Activated T-cell treated with anti-CD3 and anti-CD28 coated beads for 1 hour (primary cell): ENCODE measurements around the gene CRHR1.

Experiments used
- DNase-seq: peaks from one replicate; pipeline ENCODE4 v3.0.0-alpha.2; 2020; ENCODE audit warnings: low read depth

The CRHR1 gene

DNA sequence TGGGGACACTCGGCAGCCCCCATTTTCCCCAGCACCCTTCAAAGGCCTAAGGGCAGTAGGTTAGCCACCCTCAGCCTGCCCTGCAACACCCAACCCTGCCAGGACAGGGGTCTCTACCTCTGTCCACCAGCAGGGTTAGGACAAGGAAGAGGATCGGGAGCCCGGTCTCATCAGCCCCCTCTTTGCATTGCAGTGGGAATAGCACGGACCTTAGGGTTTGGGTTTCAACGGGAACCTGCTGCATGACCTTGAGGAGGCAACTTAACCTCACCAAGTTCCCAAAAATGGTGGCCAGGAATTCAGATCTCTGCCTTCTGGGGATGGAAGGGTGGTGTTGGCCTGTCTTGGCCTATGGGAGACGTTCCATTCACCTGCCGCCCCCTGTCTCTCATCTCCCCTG lies 40.4 kb downstream of the CRHR1 start:
- DNase-seq: no peak

DNA sequence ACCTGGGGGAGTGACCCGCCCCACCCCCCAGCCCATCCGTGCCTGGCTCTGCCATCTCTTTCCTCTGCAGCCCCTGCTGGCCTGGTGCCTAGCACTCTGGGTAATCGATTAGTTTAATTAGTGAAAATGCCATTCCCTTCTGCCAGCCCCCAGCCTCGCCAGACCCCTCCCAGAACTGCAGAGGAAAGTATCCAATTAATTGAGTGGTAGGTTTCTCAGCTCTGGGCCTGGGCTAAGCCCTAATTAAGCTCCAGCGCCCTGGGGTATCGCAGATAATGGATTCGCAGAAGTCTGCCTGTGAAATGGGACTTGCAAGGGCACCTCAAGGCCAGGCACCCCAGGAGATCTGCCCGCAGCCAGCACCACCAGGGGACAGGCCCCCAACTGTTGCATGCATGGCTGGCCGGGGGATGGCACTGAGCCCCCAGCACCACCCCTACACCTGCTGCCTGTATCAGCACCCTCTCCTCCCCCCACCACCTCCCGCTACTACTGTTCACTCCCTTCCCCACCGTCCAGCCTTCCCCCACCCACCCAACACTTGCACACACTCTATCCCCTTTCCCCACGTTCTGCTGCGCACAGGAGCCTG lies 40.9 kb downstream of the CRHR1 start:
- no peak for DNase-seq

- no peak for DNase-seq
Measured at GRCh38 chr17:45825792-45826191, 41.7 kb downstream of the CRHR1 start.

GRCh38 chr17:45826919-45827588 lies 42.9 kb downstream of the CRHR1 start:
- DNase-seq: no peak

DNA sequence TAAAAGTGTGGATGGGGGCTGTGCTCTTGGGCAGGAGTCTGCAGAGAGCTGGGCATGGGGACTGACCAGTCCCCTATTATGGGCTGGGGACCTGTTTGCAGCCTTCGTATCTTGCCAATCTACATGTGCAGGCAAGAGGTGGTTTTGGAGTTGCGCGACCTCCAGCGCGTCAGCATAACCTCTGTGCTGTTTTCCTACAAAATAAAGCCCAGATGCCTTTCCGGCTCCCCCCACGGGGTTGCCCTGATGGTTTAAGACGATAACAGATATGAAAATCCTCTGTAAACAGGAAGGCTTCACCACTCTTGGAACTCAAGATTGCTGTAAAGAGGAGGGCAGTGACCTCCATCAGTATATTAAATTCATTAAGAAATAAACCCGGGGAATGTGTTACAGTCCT lies 44.1 kb downstream of the CRHR1 start:
- no peak for DNase-seq

DNA sequence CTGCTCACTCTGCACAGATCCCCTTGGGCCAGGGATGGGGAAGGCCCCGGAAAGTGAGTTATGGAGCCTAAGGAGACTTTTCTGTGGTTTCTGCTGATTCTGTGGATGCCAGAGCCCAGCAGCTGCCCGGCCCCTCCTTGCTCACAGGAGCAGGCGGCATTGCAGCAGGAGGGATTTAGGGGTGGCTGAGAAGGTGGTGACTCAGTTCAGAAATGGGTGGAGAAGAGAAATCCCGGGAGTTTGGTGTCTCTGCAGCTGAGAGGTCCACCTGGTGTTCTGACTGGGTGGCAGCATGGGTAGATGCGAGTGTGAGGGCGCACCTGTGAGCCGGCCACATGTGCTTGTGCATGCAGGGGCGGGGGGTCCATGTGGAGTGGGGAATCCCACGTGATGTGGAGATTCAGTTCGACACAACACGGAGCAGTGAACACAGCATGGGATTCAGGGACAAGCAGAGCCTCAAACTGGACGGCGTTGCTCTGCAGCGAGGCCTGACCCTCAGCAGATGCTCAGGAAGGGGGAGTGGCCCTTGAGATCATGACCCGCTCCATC lies 44.5 kb downstream of the CRHR1 start:
- no peak for DNase-seq

- no peak for DNase-seq
Measured at GRCh38 chr17:45833920-45834319, 49.8 kb downstream of the CRHR1 start.

DNA sequence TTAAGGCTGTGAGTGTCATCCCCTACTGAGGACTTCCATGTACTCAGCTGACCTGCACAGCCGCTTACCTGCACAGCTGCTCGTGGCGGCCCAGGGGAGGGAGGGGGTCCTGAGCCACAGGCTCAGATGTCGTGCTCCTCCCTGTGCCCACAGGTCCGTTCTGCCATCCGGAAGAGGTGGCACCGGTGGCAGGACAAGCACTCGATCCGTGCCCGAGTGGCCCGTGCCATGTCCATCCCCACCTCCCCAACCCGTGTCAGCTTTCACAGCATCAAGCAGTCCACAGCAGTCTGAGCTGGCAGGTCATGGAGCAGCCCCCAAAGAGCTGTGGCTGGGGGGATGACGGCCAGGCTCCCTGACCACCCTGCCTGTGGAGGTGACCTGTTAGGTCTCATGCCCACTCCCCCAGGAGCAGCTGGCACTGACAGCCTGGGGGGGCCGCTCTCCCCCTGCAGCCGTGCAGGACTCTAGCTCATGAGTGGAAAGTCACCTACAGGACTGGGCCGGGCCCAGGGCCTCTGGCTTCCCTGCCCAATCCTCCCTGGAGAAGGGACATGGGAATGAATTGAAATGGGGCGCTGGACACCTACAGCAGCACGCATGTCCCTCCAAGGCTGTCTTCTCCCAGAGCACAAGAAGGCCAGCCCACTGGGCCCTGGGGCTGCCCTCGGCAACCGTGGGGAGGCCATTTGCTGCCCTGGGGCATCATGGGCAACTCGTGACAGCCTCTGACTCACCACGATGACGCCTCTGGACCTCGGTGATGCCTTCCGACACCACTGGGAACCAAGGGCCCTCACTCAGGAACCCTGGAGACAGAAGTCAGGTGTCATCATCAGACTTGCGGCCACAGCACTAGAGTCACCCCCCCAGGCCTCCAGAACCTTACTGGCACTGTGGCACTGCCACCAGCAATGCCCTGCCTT lies 50.6 kb downstream of the CRHR1 start:
- DNase-seq: no peak

DNA sequence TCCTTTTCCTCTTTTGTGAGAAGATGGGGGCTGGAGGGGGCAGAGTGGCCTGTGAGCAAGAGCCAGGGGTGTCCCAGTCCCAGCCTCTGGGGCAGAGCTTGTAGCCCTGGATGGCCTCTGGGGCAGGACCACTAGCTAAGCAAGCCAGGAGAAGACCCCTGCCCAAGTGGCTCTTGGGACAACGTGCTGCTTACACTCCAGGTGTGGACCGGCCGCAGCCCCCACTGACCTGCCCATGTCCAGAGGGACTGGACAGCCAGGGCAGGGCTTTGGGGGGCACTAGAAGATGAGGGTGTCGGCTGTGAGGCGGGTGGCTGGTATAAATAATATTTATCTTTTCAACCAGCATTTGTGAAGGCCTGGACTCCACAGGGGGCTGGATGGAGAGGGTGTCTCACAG lies 51.4 kb downstream of the CRHR1 start:
- no peak for DNase-seq

DNA sequence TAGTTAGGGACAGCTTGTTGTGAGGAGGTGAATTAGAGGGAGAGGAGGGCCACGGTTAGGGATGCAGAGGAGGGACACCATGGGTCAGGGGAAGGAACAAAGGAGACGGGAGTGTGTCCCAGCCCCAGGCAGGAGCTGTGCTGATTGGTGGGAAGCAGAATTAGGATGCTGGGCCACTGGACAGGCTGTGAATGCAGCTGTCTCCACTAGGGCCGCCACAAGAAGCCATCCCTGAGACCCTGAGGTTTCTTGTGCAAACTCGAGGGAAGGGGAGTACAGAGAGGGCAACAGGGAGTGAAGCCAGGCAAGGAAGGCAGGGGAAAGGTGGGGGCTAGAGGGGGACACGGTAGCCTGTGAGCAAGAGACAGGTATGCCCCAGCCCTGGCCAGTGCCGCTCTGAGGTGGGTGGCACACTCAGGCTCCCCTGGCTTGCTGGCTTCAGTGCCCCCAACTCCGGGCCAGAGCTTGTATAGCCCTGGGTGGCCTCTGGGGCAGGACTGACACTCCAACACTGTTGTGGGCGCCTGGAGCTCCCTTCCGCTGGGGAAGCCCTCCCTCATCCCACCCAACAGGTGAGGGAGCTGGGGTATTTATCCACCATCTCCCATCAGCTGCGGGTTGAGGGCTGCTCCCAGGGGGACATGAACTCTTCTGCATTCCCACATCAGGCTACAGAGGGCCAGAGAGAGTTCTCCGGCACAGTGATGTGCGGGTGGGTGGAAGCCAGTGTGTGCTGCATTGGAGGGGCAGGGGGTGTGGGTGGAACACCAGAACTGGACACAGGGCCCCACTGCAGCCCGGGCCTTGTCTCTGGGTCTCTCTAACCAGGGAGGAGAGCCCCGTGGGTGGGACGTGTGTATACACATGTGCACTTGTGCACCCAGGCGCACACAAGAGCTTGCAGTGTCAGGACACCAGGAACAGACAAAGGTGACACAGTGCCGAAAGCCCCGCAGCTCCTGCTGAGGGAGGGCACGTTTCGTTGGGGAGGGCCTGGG lies 52.2 kb downstream of the CRHR1 start:
- DNase-seq: no peak

DNA sequence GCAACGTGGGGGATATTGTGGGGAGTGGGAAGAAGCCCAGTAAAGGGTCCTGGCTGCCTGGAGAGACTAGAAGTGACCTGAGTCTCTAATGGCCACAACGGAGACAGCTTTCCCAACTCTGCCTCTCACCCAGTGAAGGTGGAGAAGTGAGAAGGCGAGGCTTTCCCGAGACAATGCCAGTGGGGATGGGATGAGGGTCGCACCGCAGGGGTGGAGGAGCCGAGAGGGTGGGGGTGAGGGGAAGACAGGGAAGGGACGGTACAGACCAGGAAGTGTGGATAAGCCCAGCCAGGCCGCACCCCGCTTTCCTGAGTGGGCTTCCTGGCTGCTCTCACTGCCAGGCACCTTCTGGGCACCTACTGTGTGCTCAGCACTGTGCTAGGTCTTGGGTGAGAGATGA lies 53.1 kb downstream of the CRHR1 start:
- DNase-seq: no peak

DNA sequence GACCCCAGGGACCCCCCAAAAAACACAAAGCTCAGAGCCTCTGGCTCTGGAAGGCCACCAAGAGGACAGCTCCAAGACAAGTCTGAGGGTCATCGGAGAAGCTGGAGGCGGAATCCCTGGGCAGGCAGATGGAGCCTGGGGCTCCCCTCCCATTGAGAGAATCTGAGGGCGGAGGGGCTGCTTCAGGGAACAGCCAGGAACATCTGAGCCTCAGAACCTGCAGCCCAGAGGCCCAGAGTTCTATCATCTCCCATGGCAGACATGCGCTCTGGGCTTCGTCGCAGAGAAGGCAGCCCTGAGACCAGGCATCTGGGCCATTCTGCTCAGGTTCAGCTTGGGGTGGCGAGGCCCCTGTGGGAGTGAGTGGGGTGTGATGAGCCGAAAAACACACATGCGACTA lies 53.5 kb downstream of the CRHR1 start:
- no peak for DNase-seq

- DNase-seq: no peak
Measured at GRCh38 chr17:45838751-45839295, 54.7 kb downstream of the CRHR1 start.

GRCh38 chr17:45839442-45839841 lies 55.3 kb downstream of the CRHR1 start:
- no peak for DNase-seq

GRCh38 chr17:45841186-45841585 lies 57.1 kb downstream of the CRHR1 start:
- no peak for DNase-seq

- DNase-seq: no peak
Measured at GRCh38 chr17:45841883-45842525, 57.9 kb downstream of the CRHR1 start.

DNA sequence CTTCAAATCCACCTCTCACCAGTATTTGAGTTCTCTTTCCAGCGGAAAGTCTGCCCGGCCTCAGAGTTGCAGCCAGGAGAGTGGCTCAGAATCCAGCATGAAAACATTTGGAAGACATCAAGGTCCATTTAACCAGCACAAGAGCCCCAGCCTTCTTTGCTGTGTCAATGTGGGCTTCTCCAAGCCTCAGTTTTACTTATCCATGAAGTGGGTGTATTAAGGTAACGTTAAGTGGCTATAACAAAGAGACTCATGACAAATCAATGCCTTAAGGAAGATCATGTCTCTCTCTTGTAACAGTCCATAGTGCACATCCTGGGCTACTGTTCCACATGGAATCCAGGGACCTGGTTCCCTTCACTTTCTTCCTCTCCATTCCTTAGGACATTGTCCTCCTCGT lies 59.6 kb downstream of the CRHR1 start:
- no peak for DNase-seq

- no peak for DNase-seq
Measured at GRCh38 chr17:45844695-45845375, 60.7 kb downstream of the CRHR1 start, which contains the start of gene SPPL2C. TSS of gene SPPL2C (plus strand) at chr17:45844881. CDS start at chr17:45844907, 26 bp downstream.

DNA sequence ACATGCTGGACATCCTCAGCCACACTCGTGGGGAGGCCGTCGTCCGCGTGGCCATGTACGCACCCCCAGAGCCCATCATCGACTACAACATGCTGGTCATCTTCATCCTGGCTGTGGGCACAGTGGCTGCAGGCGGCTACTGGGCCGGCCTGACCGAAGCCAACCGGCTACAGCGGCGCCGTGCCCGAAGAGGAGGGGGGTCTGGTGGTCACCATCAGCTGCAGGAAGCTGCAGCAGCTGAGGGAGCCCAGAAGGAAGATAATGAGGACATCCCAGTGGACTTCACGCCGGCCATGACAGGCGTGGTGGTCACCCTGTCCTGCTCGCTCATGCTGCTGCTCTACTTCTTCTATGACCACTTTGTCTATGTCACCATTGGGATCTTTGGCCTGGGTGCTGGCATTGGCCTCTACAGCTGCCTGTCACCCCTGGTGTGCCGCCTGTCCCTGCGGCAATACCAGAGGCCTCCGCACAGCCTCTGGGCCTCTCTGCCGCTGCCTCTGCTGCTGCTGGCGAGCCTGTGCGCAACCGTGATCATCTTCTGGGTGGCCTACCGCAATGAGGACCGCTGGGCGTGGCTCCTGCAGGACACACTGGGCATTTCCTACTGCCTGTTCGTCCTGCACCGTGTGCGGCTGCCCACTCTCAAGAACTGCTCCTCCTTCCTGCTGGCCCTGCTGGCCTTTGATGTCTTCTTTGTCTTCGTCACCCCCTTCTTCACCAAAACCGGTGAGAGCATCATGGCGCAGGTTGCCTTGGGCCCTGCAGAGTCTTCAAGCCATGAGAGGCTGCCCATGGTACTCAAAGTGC lies 61.5 kb downstream of the CRHR1 start:
- DNase-seq: no peak
